DOHH2 (cell line): ENCODE measurements around the gene MST1.

Source experiments
- CTCF ChIP-seq: fragments of 200-600 bp; sonication (generic); IDR thresholded peaks from one replicate; pipeline ENCODE4 v1.5.1; 2014; ENCODE audit warnings: antibody characterized with exemption, mild to moderate bottlenecking, low read depth, low read length; ENCODE audit not compliant: poor library complexity, severe bottlenecking
- EZH2phosphoT487 ChIP-seq: fragments of 200-600 bp; sonication (generic); IDR thresholded peaks from 2 replicates; pipeline ENCODE4 v1.6.1; 2017; ENCODE audit warnings: borderline replicate concordance, mild to moderate bottlenecking, antibody characterized with exemption, low read length, moderate library complexity, mixed read lengths

GRCh38 chr3:49716169-49716568 is 26.9 kb upstream of the MST1 start:
- TF ChIP-seq CTCF (no peak), EZH2phosphoT487 (no peak)
